HG03460 (cell line): ENCODE results near the gene FABP1.

ENCODE experiments used
- ATAC-seq: cut with Tn5 transposase; IDR thresholded peaks from one replicate; pipeline ENCODE4 v1.9.1; 2021; ENCODE audit not compliant: unreplicated experiment

Gene FABP1

DNA sequence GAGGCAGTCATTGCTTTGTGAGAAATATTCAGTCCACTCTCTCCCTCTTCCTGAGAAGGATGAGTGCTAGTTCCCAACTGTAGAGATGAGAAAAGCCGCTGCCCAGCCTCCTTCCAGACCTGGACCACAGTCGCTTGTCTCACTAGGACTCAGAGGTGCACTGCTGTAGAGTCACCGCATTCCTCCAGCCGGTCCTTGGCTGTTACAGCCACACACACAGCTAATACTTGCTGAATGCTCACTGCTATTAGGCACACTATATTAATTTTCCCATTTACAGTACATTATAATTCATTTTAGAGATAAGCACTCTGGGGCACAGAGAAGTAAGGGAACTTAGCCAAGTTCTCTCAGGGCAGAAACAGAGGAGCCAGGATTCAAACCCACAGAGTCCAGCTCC, 10.0 kb upstream of the FABP1 start:
- ATAC-seq = no peak

DNA sequence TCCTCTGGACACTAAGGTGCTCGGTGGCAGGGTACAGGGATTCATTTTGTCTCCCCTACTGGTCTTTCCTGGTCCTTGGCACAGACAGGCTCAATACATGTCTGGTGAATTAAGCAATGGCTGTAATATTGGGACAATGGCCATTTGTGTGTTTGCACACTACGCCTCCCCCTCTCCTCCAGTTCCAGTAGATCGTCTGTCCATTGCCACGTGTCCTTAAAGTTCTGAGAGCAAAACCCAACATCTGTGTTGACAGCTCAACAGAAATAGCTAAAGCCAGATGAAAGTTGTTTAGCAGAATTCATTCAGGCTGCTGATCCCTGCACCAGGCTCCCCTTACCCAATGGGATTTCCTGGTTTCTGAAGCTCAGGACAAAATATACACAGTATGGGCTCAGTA, 9.0 kb upstream of the FABP1 start:
- ATAC-seq = no peak

DNA sequence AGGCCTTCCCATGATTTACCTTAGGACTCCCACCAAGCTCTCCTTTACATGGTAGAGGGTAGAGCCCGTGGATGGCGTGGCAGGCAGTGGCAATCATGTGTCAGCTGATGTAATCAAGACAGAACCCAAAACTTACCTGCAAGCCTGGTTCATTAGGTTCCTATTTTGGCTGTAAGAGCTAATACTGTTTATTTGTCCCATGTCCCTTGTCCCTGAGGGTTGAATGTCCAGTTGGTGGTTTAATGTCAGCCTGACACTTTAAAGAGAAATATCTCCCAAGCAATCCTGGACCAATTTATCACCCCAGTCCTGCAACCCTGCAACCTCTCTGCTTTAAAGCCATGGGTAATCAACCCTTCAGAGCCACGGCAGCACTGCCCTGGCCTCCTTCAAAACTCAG, 6.0 kb upstream of the FABP1 start:
- ATAC-seq = no peak

DNA sequence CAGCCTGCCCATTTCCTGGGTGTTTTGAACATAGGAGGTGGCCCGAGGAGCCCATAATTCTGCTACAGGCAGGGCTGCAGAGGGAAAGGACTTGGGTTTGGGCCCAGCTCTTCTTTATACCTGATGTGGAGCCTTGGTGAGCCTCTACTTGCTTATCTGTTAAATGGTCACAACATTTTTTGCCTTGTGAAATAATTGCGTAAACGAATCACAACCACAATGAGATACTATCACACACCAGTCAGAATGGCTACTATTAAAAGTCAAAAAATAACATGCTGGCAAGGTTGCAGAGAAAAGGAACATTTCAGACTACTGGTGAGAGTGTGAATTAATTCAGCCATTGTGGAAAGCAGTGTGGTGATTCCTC, 4.1 kb upstream of the FABP1 start:
- ATAC-seq = no peak

DNA sequence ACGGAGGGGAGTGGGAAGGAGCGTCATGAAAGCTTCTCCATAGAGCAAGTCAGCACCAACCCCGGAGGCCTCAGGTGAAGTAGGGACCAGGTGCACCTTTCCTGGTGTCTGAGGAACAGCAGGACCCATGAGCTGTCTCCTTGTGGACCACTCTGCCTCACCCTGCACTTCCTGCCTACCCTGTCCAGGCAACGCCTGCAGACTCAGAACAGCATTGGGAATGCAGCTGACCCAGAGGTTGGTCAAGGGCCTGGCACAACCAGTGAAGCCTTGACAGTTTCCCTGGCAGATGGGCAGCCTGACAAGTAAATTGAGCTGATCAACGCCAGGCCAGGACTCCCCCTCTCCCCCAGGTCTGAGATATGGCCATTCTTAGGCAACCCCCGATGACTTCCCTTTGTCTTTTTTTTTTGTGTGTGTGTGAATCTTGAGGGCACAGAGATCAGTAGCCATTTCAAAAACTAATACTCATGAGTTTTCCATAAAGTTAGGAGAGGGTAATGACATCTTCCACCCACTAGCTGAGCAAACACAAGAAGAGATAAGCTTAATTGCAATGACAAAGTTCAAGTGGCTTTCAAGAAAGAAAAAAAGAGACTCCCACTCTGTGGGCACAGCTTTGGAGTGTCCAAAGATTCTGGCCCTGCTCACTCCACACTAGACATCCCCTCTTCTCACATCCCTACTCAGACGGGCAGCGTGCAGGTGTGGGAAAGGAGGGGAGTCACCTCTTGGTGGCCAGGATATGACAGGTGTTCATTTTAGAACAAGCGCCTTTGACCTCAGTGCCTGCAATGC, 3.5 kb upstream of the FABP1 start:
- no peak for ATAC-seq

DNA sequence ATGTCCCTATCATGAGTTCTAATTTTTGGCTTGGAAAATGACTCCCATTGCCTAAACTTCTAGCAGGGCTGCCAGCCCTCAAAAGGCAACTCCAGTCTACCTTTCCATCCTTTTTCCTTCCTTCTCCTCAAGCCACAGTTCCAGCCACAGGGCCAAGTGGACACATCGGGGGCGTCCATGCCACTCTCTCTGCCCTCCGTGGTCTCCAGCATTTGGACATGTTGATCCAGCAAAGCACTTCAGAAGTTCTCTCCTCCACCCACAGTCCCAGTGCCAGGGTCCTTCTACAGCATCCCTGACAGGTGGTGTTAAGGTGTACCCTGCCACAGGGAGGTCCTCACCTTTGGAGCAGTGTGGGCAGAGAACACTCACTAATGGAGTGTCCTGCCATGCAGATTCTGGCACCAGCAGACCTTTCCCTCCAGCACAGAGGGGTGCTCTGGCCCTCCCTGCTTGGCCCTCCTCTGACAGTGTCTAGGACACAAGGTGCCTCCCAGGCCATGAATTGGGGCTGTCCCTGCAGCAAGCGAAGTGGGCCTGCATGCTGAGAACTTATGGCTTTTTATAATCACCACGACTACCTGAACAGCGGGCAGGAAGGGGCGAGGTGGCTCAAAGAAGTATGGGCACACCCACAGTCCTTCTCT, 1.6 kb upstream of the FABP1 start:
- no peak for ATAC-seq

DNA sequence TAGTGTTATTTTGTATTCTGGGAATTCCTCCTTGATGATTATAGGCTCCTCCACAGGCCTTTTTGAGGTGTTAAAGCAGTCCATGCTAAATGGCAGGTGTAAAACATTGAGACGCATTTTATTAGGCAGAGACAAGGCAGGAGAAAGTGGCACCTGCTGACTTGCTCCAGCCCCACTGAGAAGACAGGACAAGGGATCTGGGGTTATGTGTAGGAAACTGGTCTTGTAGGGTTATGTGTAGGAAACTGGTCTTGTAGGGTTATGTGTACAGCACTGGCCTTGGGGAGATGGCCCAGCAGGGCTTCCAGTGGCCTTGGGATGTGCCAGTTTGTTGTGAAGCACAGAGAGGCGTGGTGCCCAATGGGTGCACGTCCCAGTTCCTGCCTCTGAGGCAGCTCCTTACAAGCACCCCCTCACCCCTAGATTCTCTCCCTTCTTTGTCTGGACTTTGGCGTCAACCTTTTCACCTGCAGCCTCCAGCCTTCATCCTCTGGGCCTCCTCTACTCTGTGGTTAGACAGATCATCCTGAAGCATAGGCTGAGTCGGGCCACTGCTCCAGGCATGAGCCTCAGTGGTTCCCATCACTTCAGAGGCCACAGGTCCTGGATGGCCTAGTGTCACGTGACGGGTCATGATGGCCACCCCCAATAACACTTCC, 921 bp upstream of the FABP1 start:
- no peak for ATAC-seq

DNA sequence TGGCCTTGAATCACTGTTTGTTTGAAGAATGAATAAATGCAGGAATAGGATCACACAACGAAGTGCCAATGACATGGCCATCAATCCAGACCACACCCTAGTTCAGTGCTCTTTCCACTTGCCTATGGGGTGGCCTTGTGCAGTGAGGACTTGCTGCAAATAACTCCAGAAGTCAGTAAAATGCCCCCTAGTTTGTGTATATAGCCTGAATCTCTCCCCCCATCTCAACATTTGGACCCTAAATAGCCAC, 299 bp downstream of the FABP1 start:
- ATAC-seq = no peak

DNA sequence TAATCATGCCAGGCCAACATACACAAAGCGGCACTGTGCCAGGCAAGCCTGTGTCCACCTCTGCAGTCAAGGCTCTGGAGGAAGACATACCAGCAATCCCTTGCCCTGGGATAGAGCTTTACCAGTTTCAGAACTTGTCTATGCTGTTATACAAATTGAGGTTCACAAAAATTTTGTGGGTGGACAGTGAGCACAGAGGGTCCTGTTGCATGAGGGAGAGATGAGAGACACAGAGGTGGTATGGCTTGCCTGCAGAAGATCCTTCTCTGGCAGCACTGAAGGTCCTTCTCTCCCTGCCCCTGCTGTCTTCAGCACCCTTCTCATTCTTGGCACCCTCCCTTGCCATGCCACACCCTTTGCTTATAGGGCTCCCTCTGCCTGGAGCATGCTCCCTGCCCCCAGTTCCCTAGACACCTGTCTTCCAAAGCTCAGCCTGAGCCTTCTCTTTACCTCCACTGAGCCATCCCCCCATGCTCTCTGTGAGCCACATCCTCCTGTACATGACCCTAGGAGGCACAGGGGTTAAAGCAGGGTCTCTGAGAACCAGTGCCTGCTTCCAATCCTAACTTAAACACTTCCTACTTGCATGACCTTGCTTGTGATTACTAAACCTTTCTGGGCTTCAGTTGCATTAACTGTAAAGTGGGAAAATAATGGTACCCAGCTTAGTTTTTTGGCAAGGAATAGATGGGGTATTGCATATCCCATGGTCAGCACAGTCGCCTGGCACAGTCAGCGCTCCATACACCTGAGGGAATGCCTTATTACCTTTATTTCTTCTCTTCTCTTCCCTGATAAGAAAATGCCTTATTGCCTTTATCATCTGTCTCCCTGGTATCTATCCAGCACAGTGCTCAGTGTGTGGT, 857 bp downstream of the FABP1 start:
- ATAC-seq = no peak

DNA sequence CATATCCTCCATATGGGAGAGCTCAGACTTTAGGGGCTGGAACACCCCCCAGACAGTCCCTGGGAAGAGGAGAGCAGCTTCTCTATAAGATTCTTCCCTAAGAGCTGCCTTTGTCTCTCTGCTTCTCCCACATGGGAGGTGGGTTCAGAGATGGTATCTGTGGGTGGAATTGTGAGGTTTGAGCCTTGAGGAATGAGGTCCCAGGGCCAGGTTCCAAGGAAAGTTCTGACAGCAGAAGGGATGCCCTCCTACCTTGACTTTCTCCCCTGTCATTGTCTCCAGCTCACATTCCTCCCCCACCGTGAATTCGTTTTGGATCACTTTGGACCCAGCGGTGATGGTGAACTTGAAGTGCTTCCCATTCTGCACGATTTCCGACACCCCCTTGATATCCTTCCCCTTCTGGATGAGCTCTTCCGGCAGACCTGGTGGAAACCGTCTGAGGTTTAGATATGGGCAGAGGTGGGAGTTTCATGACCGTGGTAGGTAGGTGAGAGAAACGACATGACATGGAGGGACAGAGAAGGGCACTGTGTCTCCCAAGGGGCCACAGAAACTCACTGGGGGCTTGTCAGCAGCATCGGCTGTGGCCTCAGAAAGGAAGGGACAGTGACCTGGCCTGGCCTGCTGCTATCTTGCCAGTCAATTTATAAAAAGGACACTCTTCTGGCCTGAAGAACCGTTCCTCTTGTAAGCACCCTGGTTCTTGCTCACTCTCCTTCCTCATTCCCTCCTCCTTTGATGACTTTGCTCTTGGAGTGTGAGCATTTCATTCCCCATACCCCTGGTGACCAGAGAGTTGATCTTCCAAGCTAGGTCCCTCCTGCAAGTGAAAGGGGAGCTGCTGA, 1.7 kb downstream of the FABP1 start:
- no peak for ATAC-seq

DNA sequence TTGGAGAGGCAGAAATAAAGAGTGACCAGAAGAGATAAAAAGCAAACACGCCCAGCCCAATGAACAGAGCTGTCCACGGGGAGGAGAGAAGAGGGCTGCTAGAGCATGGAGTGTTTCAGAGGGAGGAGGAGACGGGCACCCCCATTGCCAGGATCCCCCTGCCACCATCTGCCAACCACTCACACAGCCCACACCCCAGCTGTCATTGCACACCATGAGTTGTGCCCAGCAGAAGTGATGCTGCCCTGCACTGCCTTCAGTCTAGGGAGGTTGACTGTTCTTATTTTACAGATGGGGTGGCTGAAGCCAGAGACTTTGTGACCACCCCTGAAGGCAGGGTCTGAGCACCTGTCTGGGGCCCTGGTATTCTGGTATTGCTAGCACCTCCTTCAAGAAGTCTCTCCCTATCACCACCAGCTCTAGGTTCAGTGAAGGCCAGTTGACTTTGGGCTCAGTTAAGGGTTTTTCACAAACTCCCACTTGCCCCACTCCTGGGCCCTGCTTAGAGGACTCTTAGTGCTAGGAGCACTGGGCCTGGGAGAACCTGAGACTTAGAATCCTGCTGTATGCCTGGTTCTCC, 2.4 kb downstream of the FABP1 start:
- ATAC-seq = no peak

DNA sequence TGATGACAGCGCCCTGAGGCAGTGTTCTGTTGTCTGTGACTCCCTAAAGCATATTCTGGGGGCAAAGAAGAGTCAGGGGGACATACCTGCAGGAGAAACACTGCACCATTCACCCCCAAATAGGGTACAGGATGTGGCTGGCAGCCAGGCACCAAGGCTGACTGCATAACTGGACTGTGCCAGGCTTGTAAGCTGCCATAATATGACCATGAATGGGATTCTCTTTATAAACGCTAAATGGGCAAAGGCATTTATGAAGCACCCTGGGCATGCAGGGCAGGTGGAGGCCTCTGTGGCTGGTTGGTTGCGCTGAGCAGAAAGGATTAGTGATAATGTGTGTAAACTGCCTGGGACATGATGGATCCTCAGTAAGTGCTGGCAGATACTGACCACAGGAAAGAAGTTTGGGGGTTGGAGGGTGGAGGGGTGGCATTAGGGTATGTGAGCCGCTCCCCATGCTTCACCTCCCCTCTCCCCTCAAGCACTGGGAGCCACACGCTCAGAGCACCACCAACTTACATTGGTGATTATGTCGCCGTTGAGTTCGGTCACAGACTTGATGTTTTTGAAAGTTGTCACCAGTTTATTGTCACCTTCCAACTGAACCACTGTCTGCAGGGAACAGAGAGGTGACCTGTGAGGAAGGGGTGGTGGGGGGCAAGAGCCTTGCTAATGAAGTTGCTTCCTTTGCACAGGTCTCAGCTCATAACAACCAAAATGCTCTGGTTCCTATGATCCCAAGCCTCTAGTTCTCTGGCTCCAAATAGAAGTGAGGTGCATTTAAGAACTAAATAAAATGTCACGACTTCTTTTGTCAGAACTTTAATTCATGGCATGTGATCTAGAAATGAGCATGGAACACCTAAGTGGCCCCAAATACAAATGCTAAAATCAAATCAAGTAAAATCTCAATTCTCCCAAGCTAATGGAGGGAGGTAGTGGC, 3.6 kb downstream of the FABP1 start:
- no peak for ATAC-seq

DNA sequence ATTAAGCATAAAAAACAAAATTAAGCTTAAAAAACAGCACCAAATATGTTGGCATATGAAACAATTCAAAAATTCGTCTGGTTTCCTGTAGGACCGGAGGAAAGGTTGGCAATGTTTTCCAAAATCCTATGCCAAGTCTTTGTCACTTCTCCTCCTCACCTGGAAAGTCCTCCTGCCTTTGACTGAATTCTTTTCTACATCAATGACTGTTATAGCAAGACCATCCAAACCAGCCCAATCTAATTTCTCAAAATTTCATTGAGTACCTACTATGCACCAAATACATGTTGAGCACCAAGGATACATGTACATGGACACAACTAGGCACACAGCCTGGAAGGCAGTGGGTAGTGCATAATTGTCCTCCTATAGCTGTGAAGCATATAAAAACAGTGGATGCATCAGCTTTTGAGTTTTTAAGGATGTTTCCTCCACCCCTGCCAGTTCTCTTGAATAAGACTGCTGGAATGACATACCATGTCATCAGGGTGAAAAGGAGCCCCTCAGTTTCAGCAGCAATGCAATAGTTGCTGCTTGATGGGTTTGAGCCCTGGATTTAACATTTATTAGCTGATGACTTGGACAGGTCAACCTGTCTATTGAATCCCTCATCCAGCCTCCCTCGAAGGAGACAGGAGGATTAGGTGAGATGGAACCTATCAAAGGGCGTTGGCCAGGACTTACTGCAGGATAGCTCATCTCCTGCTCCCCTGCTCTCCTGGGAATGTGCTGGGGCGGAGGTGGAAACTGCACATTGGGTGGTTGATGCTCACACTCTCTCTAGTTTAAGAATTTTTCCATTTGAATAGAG, 4.5 kb downstream of the FABP1 start:
- ATAC-seq = no peak

DNA sequence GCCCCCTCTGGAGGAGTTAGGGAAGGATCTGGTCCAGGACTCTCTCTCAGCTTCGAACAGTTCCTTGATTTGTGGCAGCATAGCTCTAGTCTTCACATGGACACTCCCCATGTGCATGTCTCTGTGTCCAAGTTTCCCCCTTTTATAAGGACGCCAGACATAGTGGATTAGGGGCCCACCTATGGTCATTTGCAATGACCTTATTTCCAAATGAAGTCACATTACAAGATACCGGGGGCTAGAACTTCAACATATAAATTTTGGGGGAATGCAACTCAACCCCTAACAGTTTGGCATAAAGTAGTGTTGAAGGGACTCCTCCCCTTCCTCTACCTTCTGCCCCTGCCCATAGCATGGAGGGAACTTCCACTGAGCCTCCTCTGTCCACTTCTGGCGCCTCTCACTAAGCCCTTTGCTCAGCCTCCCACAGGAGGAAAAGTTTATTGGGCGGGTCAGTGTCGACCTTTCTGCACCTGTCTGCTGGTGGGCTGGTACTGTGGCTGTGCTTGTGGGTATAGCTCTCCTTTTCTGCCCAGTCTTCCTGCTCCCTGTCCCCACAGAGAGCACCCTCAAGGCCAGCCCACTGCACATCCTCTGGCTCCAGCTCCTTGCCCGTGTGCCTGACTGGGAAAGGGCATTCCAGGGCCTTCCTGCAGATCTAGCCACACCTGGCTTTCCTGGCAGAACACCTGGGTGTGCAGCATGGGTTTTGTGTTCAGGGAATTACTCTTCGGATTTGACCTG, 5.5 kb downstream of the FABP1 start:
- no peak for ATAC-seq

DNA sequence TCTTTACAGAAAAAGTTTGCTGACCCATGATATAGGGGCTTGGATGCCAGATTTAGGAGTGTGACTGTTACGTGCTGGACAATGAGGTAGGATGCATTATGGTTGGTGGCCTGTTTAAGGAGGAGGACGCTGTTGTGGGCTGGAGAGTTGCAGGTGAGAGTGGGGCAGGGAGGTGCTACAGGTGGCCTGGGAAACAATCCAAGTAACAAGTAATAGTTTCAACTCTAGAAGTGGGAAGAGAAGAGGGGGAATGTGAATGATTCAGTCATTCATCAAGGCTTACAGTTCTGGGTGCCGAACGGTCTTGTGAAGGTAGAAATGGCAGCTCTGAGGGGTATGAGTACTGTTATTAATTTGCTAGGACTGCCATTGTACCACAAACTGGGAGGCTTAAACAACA, 6.2 kb downstream of the FABP1 start:
- ATAC-seq = no peak

DNA sequence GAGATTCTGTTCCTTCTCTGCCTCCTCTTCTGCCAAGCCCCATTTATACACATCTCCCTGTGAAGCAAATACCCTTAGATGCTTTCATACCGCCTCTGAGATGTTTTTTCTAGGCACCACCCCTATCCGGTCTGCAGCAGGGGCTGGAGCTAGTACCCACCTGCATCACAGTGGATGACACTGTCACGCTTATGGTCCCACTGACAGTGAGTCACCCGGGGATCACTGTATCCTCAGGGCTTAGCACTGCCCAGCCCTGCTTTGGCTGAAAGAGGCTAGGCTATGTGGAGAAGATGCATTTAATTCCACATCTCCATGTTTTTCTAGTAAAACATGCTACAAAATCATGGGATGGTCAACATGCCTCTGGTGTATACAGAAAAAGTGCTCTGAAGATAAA, 9.9 kb downstream of the FABP1 start:
- no peak for ATAC-seq

DNA sequence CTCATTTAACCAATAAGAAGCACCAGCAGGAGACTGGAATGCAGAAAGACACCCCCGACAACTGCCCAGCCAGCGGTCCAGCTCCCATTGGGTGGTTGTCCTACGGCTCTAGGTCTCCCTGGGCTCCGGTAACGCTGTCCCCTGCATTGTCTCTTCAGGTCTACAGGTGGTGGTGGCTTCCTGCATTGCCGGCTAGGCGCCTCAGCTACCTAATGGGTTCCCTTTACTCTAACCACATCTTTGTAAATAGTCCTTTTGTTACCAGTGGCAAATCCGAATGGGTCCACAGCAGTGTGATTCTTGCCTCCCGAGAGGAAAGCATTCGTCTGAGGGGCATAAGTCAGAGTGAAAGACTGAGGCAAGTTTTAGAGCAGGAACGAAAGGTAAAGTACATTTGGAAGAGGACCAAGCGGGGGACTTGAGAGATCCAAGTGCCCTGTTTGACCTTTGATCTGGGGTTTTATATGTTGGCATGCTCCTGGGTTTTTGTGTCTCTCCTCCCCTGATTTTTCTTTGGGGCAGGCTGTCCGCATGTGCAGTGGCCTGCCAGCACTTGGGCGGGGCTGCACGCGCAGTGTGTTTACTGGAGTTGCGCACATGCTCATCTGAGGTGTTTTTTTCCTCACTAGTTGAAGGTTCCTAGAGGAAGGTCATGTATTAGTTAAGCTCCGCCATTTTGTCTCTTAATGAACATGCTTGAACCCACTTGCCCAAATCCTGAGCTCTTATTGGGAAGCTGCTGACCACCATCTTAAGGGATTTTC, 11.0 kb downstream of the FABP1 start:
- ATAC-seq = no peak
